HG03457 (cell line): Measurements from ENCODE around the gene TJP1.
"Not testable (repeated sequence)": the region's sequence is repeated elsewhere in the genome, so short reads cannot be mapped to it uniquely, and the experiment has no call there.

Experiments used
- ATAC-seq: cut with Tn5 transposase; IDR thresholded peaks from one replicate; pipeline ENCODE4 v1.9.1; 2021; ENCODE audit warnings: moderate number of reproducible peaks; ENCODE audit not compliant: unreplicated experiment

TJP1 gene

GRCh38 chr15:29800491-29801366, 21.5 kb downstream of the TJP1 start:
- no peak for ATAC-seq

GRCh38 chr15:29799859-29800258, 22.4 kb downstream of the TJP1 start:
- ATAC-seq, result no peak

GRCh38 chr15:29795610-29796009, 26.7 kb downstream of the TJP1 start:
- no peak for ATAC-seq

- ATAC-seq, result no peak
Observed at GRCh38 chr15:29792426-29793159, 29.7 kb downstream of the TJP1 start.

GRCh38 chr15:29790607-29791006, 31.7 kb downstream of the TJP1 start:
- no peak for ATAC-seq

GRCh38 chr15:29789871-29790270, 32.4 kb downstream of the TJP1 start:
- ATAC-seq, result no peak

- ATAC-seq, result no peak
Observed at GRCh38 chr15:29788433-29789034, 33.7 kb downstream of the TJP1 start.

GRCh38 chr15:29787767-29788166, 34.5 kb downstream of the TJP1 start:
- no peak for ATAC-seq

- ATAC-seq, result no peak
Observed at GRCh38 chr15:29785642-29786041, 36.6 kb downstream of the TJP1 start.

GRCh38 chr15:29785136-29785535, 37.1 kb downstream of the TJP1 start:
- no peak for ATAC-seq

- ATAC-seq, result no peak
Observed at GRCh38 chr15:29784413-29784812, 37.9 kb downstream of the TJP1 start.

GRCh38 chr15:29782816-29783215, 39.5 kb downstream of the TJP1 start:
- not testable (repeated sequence) for ATAC-seq

- ATAC-seq, result no peak
Observed at GRCh38 chr15:29778382-29778781, 43.9 kb downstream of the TJP1 start.

- ATAC-seq, result no peak
Observed at GRCh38 chr15:29776859-29777258, 45.4 kb downstream of the TJP1 start.

- no peak for ATAC-seq
Observed at GRCh38 chr15:29774900-29775299, 47.4 kb downstream of the TJP1 start.

GRCh38 chr15:29773816-29774215, 48.5 kb downstream of the TJP1 start:
- ATAC-seq, result no peak

- no peak for ATAC-seq
Observed at GRCh38 chr15:29773000-29773399, 49.3 kb downstream of the TJP1 start.

GRCh38 chr15:29770796-29771195, 51.5 kb downstream of the TJP1 start:
- ATAC-seq, result no peak

- ATAC-seq, result no peak
Observed at GRCh38 chr15:29765898-29766527, 56.3 kb downstream of the TJP1 start.

GRCh38 chr15:29765234-29765841, 56.9 kb downstream of the TJP1 start:
- ATAC-seq, result no peak

GRCh38 chr15:29759596-29759995, 62.7 kb downstream of the TJP1 start:
- ATAC-seq, result no peak
